Umbilical cord (tissue), 2 donors: ENCODE measurements around the gene ADAMTS6. TPM values are rescaled to one million over a fixed set of nuclear protein-coding genes. Genes with fewer than 3 reads are reported as not detected.

ENCODE experiments used
- DNase-seq: peaks from one replicate; pipeline ENCODE4 v3.0.0-alpha.2; 2015; ENCODE audit warnings: low spot score
- total RNA-seq: library from RNA; depleted of rRNA; stranded (reverse); fragments of >200 nt; gene quantifications from one replicate; pipeline ENCODE4 v1.2.3, GENCODE V29; 2014; ENCODE audit warnings: low replicate concordance; ENCODE audit not compliant: insufficient read depth

The ADAMTS6 gene
- total RNA-seq, 1 donor from 2014 or later: 104 TPM

DNA sequence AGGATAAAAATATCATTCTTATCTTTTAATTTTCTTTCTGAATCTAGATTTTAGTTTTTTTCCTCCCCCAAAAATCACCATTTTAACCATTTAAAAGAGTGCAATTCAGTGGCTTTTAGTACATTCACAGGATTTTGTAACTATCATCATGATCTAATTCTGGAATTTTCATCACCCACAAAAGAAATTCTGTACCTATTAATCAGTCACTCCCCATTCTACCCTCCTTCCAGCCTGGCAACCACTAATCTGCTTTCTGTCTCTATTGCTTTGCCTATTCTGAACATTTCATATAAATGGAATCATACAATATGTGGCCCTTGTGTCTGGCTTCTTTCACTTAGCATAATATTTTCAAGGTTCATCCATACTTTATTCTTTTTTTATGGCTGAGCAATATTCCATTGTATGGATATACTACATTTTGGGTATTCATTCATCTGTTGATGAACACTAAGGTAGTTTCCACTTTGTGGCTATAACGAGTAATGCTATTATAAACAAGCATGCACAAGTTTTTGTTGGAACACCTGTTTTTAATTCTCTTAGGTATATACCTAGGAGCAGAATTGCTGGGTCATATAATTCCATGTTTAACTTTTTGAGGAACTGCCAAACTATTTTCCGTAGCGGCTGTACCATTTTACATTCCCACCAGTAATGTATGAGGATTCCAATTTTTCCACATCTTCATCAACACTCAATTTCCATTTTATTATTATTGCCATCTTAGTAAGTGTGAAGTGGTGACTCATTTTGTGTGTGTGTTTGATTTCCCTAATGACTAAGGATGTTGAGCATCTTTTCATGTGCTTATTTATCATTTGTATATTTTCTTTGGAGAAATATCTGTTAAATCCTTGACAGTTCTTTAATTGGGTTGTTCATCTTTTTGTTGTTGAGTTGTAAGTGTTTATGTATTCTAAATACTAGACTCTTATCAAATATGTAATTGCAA lies 372.7 kb downstream of the ADAMTS6 start:
- DNase-seq: no peak

- no peak for DNase-seq
Observed at GRCh38 chr5:65105301-65105700, 376.4 kb downstream of the ADAMTS6 start.

DNA sequence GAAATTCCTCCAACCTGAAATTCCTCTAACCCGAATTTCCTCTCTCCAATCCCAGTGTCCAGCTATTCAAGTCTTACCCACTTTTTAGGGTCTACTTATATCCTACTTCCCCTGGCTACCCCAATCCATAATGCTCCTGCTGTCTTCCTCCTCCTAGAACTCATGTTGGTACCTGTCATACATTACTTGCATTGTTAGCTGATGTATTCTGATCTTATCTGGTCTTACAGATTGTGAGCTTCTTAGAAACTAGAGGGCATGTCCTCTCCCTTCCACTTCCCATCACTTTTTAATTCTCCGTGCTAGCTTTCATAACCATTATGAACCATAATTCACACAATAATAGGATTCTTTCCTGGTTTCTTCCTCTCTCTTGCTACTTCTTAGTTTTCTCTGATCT lies 376.9 kb downstream of the ADAMTS6 start:
- peak; percentile 28 for DNase-seq

GRCh38 chr5:65103756-65104440 lies 377.8 kb downstream of the ADAMTS6 start:
- no peak for DNase-seq

GRCh38 chr5:65102976-65103711 lies 378.6 kb downstream of the ADAMTS6 start:
- DNase-seq: peak; percentile 78

DNA sequence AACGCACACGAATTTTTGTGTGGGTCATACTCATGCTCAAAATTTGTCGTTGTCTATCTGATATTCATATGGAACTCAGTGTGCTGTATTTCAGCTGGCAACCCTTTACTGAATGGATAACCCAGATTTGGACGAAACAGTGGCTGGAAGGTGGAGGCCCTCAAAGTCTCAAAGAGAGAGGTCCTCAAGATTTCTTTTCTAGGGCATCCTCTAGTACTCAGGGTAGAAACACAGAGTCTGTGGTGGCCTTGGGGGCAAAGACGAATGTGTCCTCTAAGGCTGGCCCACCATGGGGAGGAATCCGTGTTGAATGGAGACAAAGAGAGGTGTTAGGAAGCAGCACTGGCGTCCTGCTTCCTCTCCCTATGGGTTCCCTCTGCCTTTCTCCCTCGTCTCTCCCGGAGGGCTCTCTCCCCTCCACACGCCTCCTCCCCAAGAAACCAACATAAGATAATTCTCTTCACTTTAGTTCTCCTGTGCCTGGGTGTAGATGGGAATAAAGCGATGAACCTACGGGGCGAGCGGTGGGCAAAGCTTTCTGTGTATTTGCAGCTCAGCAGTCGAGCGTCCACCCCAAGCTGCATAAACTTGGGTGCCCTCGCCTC lies 379.2 kb downstream of the ADAMTS6 start:
- peak; percentile 27 for DNase-seq

DNA sequence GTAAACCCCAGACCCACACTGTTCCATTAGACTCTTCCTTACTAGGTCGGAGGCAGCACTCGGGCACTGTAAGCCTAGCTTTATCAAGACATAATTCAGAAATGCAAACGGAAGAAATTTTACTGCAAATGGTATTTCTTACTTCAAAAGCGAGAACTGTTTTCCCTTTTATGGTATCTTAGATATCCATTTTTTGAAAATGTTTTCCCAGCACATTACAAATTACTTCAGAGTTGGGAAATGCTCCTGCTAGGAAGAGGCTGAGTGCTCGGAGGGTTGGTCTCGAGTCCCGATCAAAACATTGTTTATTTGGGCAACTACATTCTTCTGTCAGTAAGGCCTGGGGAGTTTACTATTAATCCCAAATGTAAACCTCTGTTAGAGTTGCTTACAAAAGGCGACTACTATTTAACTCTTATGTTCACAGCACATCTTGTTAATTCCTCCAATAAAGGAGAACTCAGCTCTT lies 380.1 kb downstream of the ADAMTS6 start:
- DNase-seq: peak; percentile 77

DNA sequence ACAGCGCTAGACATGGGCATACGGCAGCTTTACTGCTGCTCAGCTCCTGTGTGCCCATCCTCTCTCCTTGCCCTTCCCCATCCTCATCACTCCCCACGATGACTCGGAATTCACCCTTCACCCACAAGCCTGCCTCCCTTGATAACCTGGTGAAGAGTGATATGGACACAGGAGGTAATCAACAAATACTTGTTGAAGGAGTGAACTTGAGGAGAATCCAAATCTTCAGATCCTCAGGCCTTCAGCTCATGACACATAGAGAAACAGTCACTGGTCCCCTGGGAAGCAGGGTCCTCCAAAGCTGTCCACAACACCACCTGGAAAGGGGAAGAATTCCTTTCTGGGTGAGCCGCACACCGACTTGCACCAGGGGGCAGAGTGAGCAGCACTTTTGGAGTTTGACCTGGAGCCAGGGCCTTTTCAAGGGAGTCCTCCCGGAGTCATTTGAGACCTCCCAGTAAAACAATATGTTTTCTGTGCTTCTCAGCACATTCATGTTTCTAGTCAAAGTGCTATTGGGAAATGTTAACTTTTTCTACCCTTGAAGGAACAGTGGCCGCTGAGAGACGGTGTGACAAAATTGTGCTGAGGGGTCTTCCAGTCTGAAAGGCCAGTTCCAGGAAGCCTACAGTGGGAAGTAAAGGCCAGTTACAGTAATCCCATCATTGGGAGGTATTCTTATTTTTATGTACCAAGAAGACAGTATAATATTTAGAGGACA lies 380.6 kb downstream of the ADAMTS6 start:
- peak; percentile 59 for DNase-seq

Other genes with a start within 250 kb of the ADAMTS6 start
- gene CENPK, start 81.2 kb upstream of the ADAMTS6 start, total RNA-seq: 10.4 TPM
- gene PPWD1, start 81.4 kb upstream of the ADAMTS6 start, total RNA-seq: 68.1 TPM
- 25.3 TPM for gene TRIM23, start 142.4 kb upstream of the ADAMTS6 start, total RNA-seq
- gene SHLD3, start 143.1 kb upstream of the ADAMTS6 start, total RNA-seq: 2.2 TPM
- 22.1 TPM for gene TRAPPC13, start 143.1 kb upstream of the ADAMTS6 start, total RNA-seq
- gene SGTB, start 240.2 kb upstream of the ADAMTS6 start, total RNA-seq: 11.8 TPM
- gene NLN, start 240.3 kb upstream of the ADAMTS6 start, total RNA-seq: 10.4 TPM